ENCODE data around the gene GDI2. TPM values are rescaled to one million over a fixed set of nuclear protein-coding genes. Genes with fewer than 3 reads are reported as not detected.
"Not testable (repeated sequence)": the region's sequence is repeated elsewhere in the genome, so short reads cannot be mapped to it uniquely, and the experiment has no call there.

Gene GDI2
- total RNA-seq, 2 experiments from 2014 or later = 305 to 312 TPM

GRCh38 chr10:5805711-5806110, 7.5 kb downstream of the GDI2 start:
- ChIA-PET CTCF (interaction anchor here (1.6 kb wide), 1 partner anchor 67 kb away, joined by 3 read pairs; no protein-coding TSS in a partner anchor), POLR2A (no interaction called here)

- POLR2A ChIA-PET = interaction anchor here (0.7 kb wide), 1 partner anchor 85 kb away, joined by 9 read pairs; the partner anchor contains the start of gene FBH1
- CTCF ChIA-PET = interaction anchor here (1.6 kb wide), 1 partner anchor 67 kb away, joined by 3 read pairs; no protein-coding TSS in a partner anchor
Measured at GRCh38 chr10:5805260-5805659, 8.0 kb downstream of the GDI2 start.

DNA sequence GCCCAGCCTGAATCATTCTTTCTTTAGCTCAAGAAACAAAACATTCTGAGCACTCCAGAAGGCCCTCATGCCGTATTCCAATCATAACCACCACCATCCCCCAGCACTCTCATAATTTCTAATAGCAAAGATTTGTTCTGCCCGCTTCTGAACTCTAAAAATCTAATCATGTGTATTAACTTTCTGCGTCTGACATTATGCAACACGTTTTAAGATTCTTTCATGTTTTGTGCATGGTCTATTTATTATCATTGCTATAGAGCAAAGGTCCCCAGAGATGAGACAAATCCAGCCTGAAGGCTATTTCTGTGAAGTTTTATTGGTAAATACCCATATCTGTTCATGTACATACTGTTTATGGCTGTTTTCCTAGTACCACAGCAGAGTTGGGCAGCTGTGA, 8.8 kb downstream of the GDI2 start:
- ChIA-PET POLR2A (interaction anchor here (0.6 to 0.8 kb wide), 3 partner anchors 8 to 139 kb away, joined by 3 to 4 read pairs (median 3); partner anchors contain the start of gene GDI2), CTCF (no interaction called here)

GRCh38 chr10:5800782-5801181, 12.5 kb downstream of the GDI2 start:
- CTCF ChIA-PET = interaction anchor here (1.0 to 1.5 kb wide), 2 partner anchors 19 to 26 kb away, joined by 3 read pairs; no protein-coding TSS in a partner anchor
- POLR2A ChIA-PET = interaction anchor here (0.7 kb wide), 1 partner anchor 11 kb away, joined by 3 read pairs; no protein-coding TSS in a partner anchor

DNA sequence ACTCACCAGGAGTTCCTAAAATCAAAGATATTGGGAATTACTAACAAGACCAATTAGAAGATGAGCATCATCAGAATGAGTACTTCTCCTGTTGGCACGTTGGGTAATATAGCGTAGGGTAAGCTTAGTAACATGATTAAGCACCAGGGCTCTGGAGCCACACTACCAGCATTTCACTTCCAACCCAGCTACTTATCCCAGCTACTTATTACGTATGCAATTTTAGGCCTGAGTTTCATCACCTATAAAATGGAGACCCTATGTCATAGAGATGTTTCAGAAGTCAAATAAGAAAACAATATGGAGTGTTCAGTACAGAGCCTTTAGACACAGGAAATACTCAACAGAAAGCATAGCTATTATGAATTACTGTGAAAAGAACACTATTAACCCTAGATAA, 19.0 kb downstream of the GDI2 start:
- ChIA-PET CTCF (interaction anchor here (0.6 kb wide), 1 partner anchor 32 kb away, joined by 4 read pairs; no protein-coding TSS in a partner anchor), POLR2A (no interaction called here)

- ChIA-PET CTCF (no interaction called here), POLR2A (no interaction called here)
Measured at GRCh38 chr10:5789626-5790025, 23.6 kb downstream of the GDI2 start.

- ChIA-PET CTCF (interaction anchor here (0.6 kb wide), 1 partner anchor 96 kb away, joined by 4 read pairs; no protein-coding TSS in a partner anchor), POLR2A (no interaction called here)
Measured at GRCh38 chr10:5788969-5789368, 24.3 kb downstream of the GDI2 start.

DNA sequence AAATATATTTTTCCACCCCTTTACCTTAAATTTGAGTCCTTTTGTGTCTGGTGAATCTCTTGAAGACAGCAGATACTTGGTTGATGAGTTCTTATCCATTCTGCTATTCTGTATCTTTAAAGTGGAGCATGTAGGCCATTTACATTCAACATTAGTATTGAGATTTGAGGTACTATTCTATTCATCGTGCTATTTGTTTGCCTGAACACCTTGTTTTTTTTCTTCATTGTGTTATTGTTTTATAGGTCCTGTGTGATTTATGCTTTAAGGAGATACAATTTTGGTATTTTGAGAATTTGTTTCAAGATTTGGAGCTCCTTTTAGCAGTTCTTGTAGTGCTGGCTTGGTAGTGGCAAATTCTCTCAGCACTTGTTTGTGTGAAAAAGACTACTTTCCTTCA, 29.9 kb downstream of the GDI2 start:
- ChIA-PET CTCF (interaction anchor here (0.6 kb wide), 1 partner anchor 308 kb away, joined by 11 read pairs; no protein-coding TSS in a partner anchor), POLR2A (interaction anchor here (0.6 kb wide), 1 partner anchor 21 kb away, joined by 3 read pairs; no protein-coding TSS in a partner anchor)

DNA sequence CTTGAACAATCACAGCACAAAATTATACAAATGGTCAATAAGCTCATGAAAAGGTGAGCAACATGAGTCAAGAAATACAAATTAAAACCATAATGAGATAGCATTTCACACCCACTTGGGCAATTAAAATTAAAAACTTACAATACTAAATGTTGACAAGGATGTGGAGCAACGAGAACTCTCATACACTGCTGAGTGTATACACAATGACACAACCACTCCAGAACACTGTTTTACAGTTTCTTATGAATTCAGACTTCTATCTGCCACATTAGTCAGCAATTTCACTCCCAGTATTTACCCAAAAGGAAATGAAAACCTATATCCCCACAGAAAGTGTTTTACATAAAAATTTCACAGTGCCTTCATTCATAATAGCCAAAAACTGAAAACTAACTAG, 31.1 kb downstream of the GDI2 start:
- ChIA-PET CTCF (interaction anchor here (1.6 kb wide), 1 partner anchor 18 kb away, joined by 3 read pairs; no protein-coding TSS in a partner anchor), POLR2A (no interaction called here)

DNA sequence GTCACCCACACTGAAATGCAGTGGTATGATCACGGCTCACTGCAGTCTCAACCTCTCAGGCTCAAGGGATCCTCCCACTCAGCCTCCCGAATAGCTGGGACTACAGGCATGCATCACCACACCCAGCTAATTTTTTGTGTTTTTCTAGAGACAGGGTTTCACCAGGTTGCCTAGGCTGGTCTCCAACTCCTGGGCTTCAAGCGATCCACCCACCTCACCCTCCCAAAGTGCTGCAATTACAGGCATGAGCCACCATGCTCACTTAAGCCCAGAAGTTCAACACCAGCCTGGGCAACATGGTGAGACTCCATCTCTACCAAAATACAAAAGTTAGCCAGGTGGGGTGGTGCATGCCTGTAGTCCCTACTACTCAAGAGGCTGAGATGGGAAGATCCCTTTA, 33.5 kb downstream of the GDI2 start:
- CTCF ChIA-PET = interaction anchor here (0.7 kb wide), 1 partner anchor 306 kb away, joined by 3 read pairs; no protein-coding TSS in a partner anchor
- POLR2A ChIA-PET = no interaction called here

GRCh38 chr10:5777758-5778157, 35.5 kb downstream of the GDI2 start:
- POLR2A ChIA-PET = not testable (repeated sequence)

GRCh38 chr10:5776881-5777197, 36.4 kb downstream of the GDI2 start:
- ChIA-PET CTCF (no interaction called here), POLR2A (no interaction called here)

More at GRCh38 chr10:5777758-5778157, 35.5 kb downstream of the GDI2 start:
- CTCF ChIA-PET = not testable (repeated sequence)

- ChIA-PET CTCF (no interaction called here), POLR2A (no interaction called here)
Measured at GRCh38 chr10:5776136-5776880, 36.9 kb downstream of the GDI2 start.

GRCh38 chr10:5775685-5776084, 37.5 kb downstream of the GDI2 start:
- ChIA-PET POLR2A (no interaction called here), CTCF (no interaction called here)

GRCh38 chr10:5774987-5775620, 38.1 kb downstream of the GDI2 start:
- POLR2A ChIA-PET = no interaction called here
- CTCF ChIA-PET = interaction anchor here (1.0 kb wide), 1 partner anchor 35 kb away, joined by 3 read pairs; no protein-coding TSS in a partner anchor

DNA sequence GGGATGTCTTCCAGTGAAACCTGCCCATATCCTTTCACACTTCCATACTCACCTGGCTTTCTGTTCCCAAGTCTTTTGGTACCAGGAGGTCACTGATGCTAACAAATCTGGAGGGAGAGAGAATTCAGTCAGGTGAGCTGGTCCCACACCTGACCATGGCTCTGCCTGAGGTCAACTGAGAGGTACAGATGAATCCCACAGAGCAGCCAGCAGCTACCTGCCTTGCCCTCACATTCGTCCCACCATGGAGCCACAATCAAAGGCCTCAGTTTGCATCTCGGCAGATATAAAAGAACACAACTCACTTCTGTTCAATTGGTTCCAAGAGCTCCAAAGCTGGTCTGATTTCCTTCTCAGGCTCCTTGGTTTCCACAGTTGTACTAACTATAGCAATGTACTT, 47.0 kb downstream of the GDI2 start:
- CTCF ChIA-PET = interaction anchor here (1.0 kb wide), 1 partner anchor 8 kb away, joined by 3 read pairs; no protein-coding TSS in a partner anchor
- POLR2A ChIA-PET = no interaction called here

GRCh38 chr10:5765617-5766016, 47.6 kb downstream of the GDI2 start:
- ChIA-PET POLR2A (no interaction called here), CTCF (no interaction called here)

GRCh38 chr10:5764422-5765297, 48.6 kb downstream of the GDI2 start:
- CTCF ChIA-PET = no interaction called here
- POLR2A ChIA-PET = no interaction called here

DNA sequence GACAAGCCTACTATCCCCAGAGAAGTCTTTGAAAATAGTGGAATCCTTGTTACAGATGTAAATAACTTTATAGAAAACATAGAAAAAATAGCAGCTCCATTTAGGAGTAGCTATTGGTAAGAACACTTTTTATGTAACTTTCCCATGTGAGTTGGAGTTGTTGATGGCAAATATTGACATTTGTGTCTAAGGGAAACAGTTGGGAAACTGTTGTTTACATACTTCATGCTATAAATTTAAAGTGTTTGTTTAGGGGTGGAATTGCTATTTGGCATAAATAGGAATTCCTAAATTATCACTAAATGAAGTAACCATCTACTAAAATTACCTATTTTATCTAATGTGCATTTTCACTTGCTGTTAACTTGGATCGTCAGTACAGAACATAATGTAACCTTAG, 50.7 kb downstream of the GDI2 start:
- ChIA-PET CTCF (interaction anchor here (0.6 to 1.6 kb wide), 4 partner anchors 17 to 36 kb away, joined by 3 to 4 read pairs (median 3); no protein-coding TSS in a partner anchor), POLR2A (no interaction called here)

GRCh38 chr10:5761220-5761619, 52.0 kb downstream of the GDI2 start:
- ChIA-PET CTCF (interaction anchor here (1.6 kb wide), 1 partner anchor 16 kb away, joined by 3 read pairs; no protein-coding TSS in a partner anchor), POLR2A (no interaction called here)
